Upper lobe of right lung (tissue), 1 donor: Measurements from ENCODE around the gene PPP6R2. TPM values are rescaled to one million over a fixed set of nuclear protein-coding genes. Genes with fewer than 3 reads are reported as not detected.

Experiments used
- ATAC-seq: fragments of 200-7000 bp; cut with Tn5 transposase; one replicate; pipeline ENCODE4 v1.9.1; 2020; ENCODE audit warnings: mild to moderate bottlenecking, moderate library complexity
- DNase-seq: peaks from one replicate; pipeline ENCODE4 v3.0.0-alpha.2; 2020
- H3K27ac ChIP-seq: fragments of 200-600 bp; one replicate; pipeline ENCODE4 v1.8.0; 2022
- H3K27me3 ChIP-seq: fragments of 200-600 bp; one replicate; pipeline ENCODE4 v1.8.0; 2022; ENCODE audit warnings: mild to moderate bottlenecking
- H3K36me3 ChIP-seq: fragments of 200-600 bp; one replicate; pipeline ENCODE4 v1.8.0; 2022
- H3K4me1 ChIP-seq: fragments of 200-600 bp; one replicate; pipeline ENCODE4 v1.8.0; 2022
- H3K4me3 ChIP-seq: fragments of 200-600 bp; one replicate; pipeline ENCODE4 v1.8.0; 2022; ENCODE audit warnings: mild to moderate bottlenecking
- H3K9me3 ChIP-seq: fragments of 200-600 bp; one replicate; pipeline ENCODE4 v1.8.0; 2022
- intact Hi-C: fragments of 100-400 bp; cut with DNase I; formaldehyde crosslinking; loops from one replicate; pipeline ENCODE4 v1.11.0; 2022
- total RNA-seq: library from RNA; stranded (reverse); fragmentation: NEBNext Ultra II Directional; extraction: Animal tissue kit (Norgen Biotek cat#: 25700); gene quantifications from one replicate; pipeline ENCODE4 v1.2.1, GENCODE V29; 2021
- TF ChIP-seq, protein P1 (sequence below): fragments of 200-600 bp; IDR thresholded peaks from one replicate; pipeline ENCODE4 v1.8.0; 2022; ENCODE audit warnings: antibody characterized with exemption
- donor health status: DM: no; HTN: yes; CAD: no; lungs with severe emphysema.

Gene PPP6R2
- total RNA-seq, 1 donor from 2014 or later: 54.0 TPM

DNA sequence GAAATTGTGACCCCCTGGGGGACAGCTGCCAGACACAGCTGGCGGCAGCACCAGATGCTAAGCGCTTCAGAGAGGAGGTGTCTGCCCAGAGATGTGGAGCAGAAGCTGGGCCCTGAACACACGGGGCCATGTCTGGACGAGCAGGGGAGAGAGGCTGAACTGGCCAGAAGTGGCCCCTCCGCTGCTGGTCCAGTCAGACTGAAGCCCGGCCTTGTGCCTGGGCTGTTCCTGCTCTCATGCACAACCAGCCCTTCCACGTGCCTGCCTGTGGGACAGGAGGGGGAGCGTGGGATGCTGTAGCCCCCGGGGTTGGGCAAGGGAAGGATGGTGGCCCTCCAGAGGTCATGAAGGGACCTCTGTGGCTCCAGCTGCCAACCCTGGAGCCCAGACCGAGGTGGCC is 140.0 kb downstream of the PPP6R2 start:
- peaks cover 31% of the 10 kb centered on the region for H3K27me3 ChIP-seq
- H3K4me3 ChIP-seq: no peak overlapping the region
- peaks cover 6% of the 10 kb centered on the region for H3K4me1 ChIP-seq
- DNase-seq (peak; percentile 61), ATAC-seq (no peak)
- no peaks in the 10 kb centered on the region for H3K9me3 ChIP-seq
- intact Hi-C loops: no loop called here
- TF ChIP-seq, protein P1, sequence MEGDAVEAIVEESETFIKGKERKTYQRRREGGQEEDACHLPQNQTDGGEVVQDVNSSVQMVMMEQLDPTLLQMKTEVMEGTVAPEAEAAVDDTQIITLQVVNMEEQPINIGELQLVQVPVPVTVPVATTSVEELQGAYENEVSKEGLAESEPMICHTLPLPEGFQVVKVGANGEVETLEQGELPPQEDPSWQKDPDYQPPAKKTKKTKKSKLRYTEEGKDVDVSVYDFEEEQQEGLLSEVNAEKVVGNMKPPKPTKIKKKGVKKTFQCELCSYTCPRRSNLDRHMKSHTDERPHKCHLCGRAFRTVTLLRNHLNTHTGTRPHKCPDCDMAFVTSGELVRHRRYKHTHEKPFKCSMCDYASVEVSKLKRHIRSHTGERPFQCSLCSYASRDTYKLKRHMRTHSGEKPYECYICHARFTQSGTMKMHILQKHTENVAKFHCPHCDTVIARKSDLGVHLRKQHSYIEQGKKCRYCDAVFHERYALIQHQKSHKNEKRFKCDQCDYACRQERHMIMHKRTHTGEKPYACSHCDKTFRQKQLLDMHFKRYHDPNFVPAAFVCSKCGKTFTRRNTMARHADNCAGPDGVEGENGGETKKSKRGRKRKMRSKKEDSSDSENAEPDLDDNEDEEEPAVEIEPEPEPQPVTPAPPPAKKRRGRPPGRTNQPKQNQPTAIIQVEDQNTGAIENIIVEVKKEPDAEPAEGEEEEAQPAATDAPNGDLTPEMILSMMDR: no peak
- H3K36me3 ChIP-seq: no peaks in the 10 kb centered on the region
- no peak overlapping the region for H3K27ac ChIP-seq

DNA sequence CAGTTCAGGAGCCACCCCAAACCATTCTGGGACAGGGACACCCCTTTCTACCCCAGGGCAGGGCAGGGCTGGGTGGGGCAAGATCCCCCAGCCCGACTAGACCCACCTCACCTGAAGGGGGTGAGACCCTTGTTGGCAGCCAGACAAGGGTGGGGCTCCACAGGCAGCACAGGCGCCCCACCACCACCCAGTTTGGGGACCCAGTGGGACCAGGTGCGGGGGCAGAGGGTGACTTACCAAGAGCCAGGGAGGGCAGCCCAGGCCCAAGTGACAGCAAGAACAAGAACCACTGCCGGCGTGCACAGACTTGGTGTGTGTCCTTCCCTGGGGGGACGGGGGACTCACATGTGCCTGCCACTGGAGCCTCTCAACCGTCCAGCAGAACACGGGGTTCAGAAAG is 140.4 kb downstream of the PPP6R2 start:
- Histone ChIP-seq H3K36me3 (no peaks in the 10 kb centered on the region), H3K4me1 (peaks cover 6% of the 10 kb centered on the region), H3K9me3 (no peaks in the 10 kb centered on the region), H3K4me3 (no peak overlapping the region), H3K27ac (no peak overlapping the region), H3K27me3 (peaks cover 31% of the 10 kb centered on the region)
- intact Hi-C loops: no loop called here
- TF ChIP-seq, protein P1: no peak
- DNase-seq (peak; percentile 60), ATAC-seq (no peak)

DNA sequence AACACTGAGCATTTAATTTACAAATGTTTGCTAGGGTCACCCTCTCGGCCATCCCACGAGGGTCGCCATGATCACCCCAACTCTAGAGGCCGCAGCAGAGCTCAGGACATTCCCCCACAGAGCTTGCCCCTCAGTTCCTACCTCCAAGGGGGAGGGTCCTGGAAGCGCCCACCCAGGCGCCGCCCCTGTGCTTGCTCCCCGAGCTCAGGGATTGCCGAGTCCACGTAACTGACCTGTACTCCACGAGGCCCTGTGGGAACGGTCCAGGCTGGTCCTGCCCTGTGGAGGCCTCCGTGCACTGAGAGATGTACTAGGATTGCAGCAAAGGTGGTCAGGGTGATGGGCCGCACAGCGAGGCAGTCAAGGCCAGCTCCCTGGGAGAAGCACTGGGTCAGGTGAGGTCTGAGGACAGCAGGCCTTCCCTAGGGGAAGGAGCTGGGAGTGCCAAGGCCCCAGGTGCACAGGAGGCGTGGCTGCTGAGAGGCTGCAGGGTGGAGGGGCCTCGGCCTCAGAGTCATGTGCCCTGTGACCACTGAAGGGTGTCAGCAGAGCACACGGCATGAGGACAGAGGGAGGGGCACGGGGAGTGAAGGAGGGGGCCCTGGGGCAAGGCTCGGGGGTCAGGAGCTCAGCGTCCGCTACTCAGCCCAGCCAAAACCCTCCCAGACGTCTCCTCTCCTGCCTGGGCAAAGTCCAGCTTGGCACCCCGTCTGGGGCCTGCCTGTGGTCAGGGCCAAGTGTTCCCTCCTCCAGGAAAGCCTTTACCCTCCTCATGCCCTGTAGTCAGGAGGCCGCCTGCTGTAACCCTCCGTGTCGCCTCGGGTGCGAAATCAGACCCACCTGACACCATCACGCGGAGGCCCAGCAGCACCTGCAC is 141.1 kb downstream of the PPP6R2 start:
- TF ChIP-seq, protein P1: no peak
- no peak overlapping the region for H3K4me3 ChIP-seq
- DNase-seq: peak; percentile 64
- H3K9me3 ChIP-seq: no peaks in the 10 kb centered on the region
- peaks cover 6% of the 10 kb centered on the region for H3K4me1 ChIP-seq
- H3K27ac ChIP-seq: no peak overlapping the region
- no peaks in the 10 kb centered on the region for H3K36me3 ChIP-seq
- peak; percentile 4 for ATAC-seq
- peaks cover 31% of the 10 kb centered on the region for H3K27me3 ChIP-seq
- intact Hi-C loops: no loop called here

DNA sequence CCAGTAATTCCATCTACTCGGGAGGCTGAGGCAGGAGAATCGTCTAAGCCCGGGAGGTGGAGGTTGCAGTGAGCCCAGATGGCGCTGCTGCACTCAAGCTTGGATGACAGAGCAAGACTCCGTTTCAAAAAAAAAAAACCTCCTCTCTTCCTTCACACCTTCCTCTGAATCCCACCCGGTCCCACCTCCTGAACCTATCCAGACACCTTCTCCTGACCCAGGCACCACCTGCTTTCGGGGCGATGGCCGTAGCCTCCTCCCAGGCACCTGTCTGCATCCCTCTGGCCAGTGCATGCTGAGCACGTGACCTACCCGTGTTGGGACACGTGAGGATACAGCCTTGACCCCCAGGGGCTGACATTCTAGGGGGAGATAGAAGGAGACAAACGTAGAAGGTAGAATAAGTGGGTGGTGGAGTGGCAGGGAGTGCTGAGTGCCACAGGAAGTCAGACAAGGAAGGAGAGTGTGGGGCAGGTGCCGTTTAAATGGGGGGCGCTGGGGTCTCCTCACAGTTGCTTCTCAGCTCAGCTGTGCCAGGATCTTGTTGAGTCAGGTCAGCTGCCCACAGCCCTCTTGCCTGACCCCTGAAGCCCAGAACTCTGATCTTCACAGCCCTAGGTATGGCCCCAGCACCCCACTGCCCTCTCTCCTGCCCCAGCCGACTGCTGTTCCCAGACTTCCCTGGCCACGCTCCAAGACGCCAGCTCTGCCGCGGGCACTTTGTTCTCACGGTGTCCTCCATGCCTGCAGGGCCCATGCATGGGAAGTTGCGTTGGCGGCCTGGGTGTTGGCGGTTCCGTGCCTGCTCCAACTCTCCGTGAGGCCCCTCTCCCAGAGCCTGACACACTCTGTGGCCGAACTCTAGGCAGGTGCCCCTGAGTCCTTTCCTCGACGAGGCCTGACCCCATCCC is 142.3 kb downstream of the PPP6R2 start:
- intact Hi-C loops: no loop called here
- Histone ChIP-seq H3K4me1 (peaks cover 6% of the 10 kb centered on the region), H3K9me3 (no peaks in the 10 kb centered on the region), H3K36me3 (no peaks in the 10 kb centered on the region), H3K4me3 (no peak overlapping the region), H3K27me3 (peaks cover 26% of the 10 kb centered on the region), H3K27ac (no peak overlapping the region)
- ATAC-seq (peak; percentile 12), DNase-seq (peak; percentile 82)
- TF ChIP-seq, protein P1: no peak

DNA sequence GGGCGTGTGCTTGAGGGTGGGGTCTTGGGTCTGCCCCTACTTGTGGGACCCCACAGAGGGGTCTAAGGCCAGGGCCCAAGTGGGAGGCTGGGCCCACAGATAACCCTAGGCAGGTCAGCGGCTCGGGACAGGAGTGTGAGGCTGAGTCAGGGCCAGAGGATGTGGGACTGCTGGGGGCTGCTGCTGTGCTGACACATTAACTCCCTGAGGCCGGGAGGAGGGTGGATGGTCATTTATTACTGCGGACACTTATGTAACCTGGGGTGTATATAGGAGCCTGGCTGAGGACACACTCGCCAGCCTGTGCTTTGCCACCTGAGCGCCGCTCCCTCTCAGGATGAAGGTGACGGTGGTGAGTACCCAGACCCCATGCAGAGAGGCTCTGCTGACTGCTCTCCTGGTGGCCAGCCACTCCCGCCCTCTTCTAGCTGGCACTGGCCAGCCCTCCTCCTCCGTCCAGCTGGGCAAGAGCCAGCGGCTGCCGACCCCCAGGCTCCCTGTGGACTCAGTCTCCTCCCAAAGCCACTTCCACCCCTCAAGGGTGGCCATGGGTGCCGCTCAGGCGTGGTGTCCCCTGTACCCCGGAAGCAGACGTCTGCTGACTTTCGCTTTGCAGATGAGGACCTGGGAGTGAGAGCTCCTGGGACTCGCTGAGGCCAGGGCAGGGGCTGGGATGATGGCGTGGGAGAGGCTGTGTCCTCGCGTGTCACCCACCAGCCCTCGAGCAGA is 143.6 kb downstream of the PPP6R2 start, which contains the start of gene MIOX:
Gene MIOX (plus strand): TSS at position 299 of the 729 bp plus-strand sequence. CDS start 39 bp downstream, at position 338.
- TF ChIP-seq, protein P1: no peak
- Histone ChIP-seq H3K9me3 (no peaks in the 10 kb centered on the region), H3K4me1 (peaks cover 6% of the 10 kb centered on the region), H3K36me3 (no peaks in the 10 kb centered on the region), H3K27ac (no peak within 1 kb of the TSS), H3K27me3 (peaks cover 16% of the 10 kb centered on the region), H3K4me3 (no peak within 1 kb of the TSS)
- no peak for DNase-seq
- no peak for ATAC-seq
- intact Hi-C loops: no loop called here
